Heart left ventricle (tissue), 16 donors: ENCODE results near the gene RAD51B. TPM values are rescaled to one million over a fixed set of nuclear protein-coding genes. Genes with fewer than 3 reads are reported as not detected.
A peak's percentile ranks its signal among the peaks of the same experiment; 100 is the strongest.

ENCODE experiments used
- ATAC-seq, 4 donors: fragments of 200-7000 bp; cut with Tn5 transposase; one replicate each; pipeline ENCODE4 v1.9.1; 2020 to 2022; ENCODE audit warnings: moderate library complexity in 4 of 4, mild to moderate bottlenecking in 3 of 4, moderate number of reproducible peaks in 1 of 4
- DNase-seq, 5 donors: peaks; one replicate each; pipeline ENCODE4 v3.0.0-alpha.2; 2020
- H3K27ac ChIP-seq, 12 donors: fragments of 200-600 bp; sonication (generic) in 4 of 12; one replicate each; pipeline versions ENCODE4 v1.5.0 to v1.8.0; 2016 to 2022; ENCODE audit warnings: mild to moderate bottlenecking in 2 of 12
- H3K27me3 ChIP-seq, 9 donors: fragments of 200-600 bp; sonication (generic) in 2 of 9; one replicate each; pipeline versions ENCODE4 v1.5.1 to v1.8.0; 2016 to 2022; ENCODE audit warnings: mild to moderate bottlenecking in 3 of 9
- H3K36me3 ChIP-seq, 9 donors: fragments of 200-600 bp; sonication (generic) in 2 of 9; one replicate each; pipeline versions ENCODE4 v1.5.0 to v1.8.0; 2018 to 2022; ENCODE audit warnings: mild to moderate bottlenecking in 2 of 9
- H3K4me1 ChIP-seq, 12 donors: fragments of 200-600 bp; sonication (generic) in 4 of 12; one replicate each; pipeline versions ENCODE4 v1.5.0 to v1.8.0; 2016 to 2022; ENCODE audit warnings: mild to moderate bottlenecking in 3 of 12
- H3K4me3 ChIP-seq, 12 donors: fragments of 200-600 bp; sonication (generic) in 4 of 12; one replicate each; pipeline versions ENCODE4 v1.5.0 to v1.8.0; 2017 to 2022; ENCODE audit warnings: mild to moderate bottlenecking in 9 of 12, moderate library complexity in 4 of 12
- H3K9me3 ChIP-seq, 12 donors: fragments of 200-600 bp; sonication (generic) in 4 of 12; one replicate each; pipeline versions ENCODE4 v1.5.0 to v1.8.0; 2016 to 2022; ENCODE audit warnings: mild to moderate bottlenecking in 1 of 12
- CTCF ChIP-seq, 12 donors: fragments of 200-600 bp; sonication (generic) in 4 of 12; IDR thresholded peaks; one replicate each; pipeline versions ENCODE4 v1.5.0 to v1.8.0; 2018 to 2022; ENCODE audit warnings: antibody characterized with exemption in 12 of 12, mild to moderate bottlenecking in 5 of 12
- POLR2A ChIP-seq, 2 donors: fragments of 450-650 bp; IDR thresholded peaks; one replicate each; pipeline ENCODE4 v1.6.1; 2017; ENCODE audit warnings: antibody characterized with exemption in 2 of 2, mild to moderate bottlenecking in 2 of 2, moderate library complexity in 2 of 2
- WGBS, 4 donors: extraction: QIAGEN DNeasy Blood & Tissue Kit in 2 of 4; methylation state at CpG; one replicate each; pipeline versions ENCODE4 v1.1.5 to v1.1.7; 2013 to 2018; 5-methylcytosine and 5-hydroxymethylcytosine counted together
- intact Hi-C, 10 donors: fragments of 100-400 bp; cut with DNase I; formaldehyde crosslinking; loops; one replicate each; pipeline versions ENCODE4 v1.11.1 to v1.14.2; 2022
- polyA plus RNA-seq, 2 donors: library from polyadenylated mRNA; stranded (reverse); fragments of 200-250 nt; gene quantifications; one replicate each; pipeline ENCODE4 v1.2.3, GENCODE V29; 2013
- total RNA-seq, 9 donors: library from RNA; depleted of rRNA in 2 of 9; stranded (reverse); fragments of >200 nt in 2 of 9; fragmentation: NEBNext Ultra II Directional in 3 of 9; extraction: Animal tissue kit (Norgen Biotek cat#: 25700) in 3 of 9; gene quantifications; one replicate each; pipeline versions ENCODE4 v1.1.0 to v1.2.4, GENCODE V29; 2016 to 2023
- donor health status: ischemic (EF 13 %, LVEDD 7.1; RV severe dilation, severe dysfunction).
- donor health status: healthy with polysubstance abuse.
- donor health status: DM: no; HTN: yes; CAD: no.
- donor health status: DM: no; HTN: no; CAD: no.
- donor health status: ischemic (EF 25% LVEDD 6.9; RV normal size, moderate dysfunction).
- donor health status: ischemic (EF 25% LVEDD 5.7; RV mildly dilated, moderate dysfunction).
- donor health status: healthy.
- donor health status: DM: yes; HTN: yes; CAD: no.
- donor health status: ischemic (EF 35%, LVEDD 5.7; RV mildly dilated, moderate dysfunction).
- donor health status: nonischemic (EF 11% LVEDD 7.7; RV severe dilation, severe dysfunction).
- donor health status: DM: yes; HTN: yes; CAD: no.
- donor health status: PGD.
- donor health status: ischemic (EF 29% LVEDD 5.4; RV normal size, mild dysfunction).
- donor health status: nonischemic (EF 23%, LVEDD 6.1; RV moderate dilation, normal function).

Gene RAD51B
- total and polyA plus RNA-seq, 11 donors, result 1.3 to 11.3 (median 3.2) TPM

GRCh38 chr14:68308726-68309520 is 489.3 kb downstream of the RAD51B start:
- Histone ChIP-seq H3K36me3 (no peaks in the 10 kb centered on the region), H3K27me3 (no peaks in the 10 kb centered on the region), H3K27ac (peak overlapping the region in 6 of 12 donors; percentile 3 to 74 (median 48)), H3K4me1 (peaks cover 0 to 33% (median 9%) of the 10 kb centered on the region in 12 donors), H3K9me3 (no peaks in the 10 kb centered on the region), H3K4me3 (no peak overlapping the region)
- TF ChIP-seq CTCF (IDR thresholded peaks at IDR 0.05) (no peak), POLR2A (IDR thresholded peaks at IDR 0.05) (no peak)
- intact Hi-C loops, result loop anchor here in 1 of 10 donors (10.0 kb wide), 1 partner anchor 54 kb away; no protein-coding TSS in a partner anchor
- DNase-seq (no peak), ATAC-seq (peak in 1 of 4 donors; percentile 26)
- 75 to 84% (median 80%) methylated on average over 6 of the region's 6 CpGs for WGBS, 4 donors

GRCh38 chr14:68309616-68310015 is 490.0 kb downstream of the RAD51B start:
- Histone ChIP-seq H3K9me3 (no peaks in the 10 kb centered on the region), H3K27me3 (no peaks in the 10 kb centered on the region), H3K27ac (peak overlapping the region in 4 of 12 donors; percentile 45 to 74 (median 54)), H3K36me3 (no peaks in the 10 kb centered on the region), H3K4me3 (no peak overlapping the region), H3K4me1 (peaks cover 0 to 33% (median 7%) of the 10 kb centered on the region in 12 donors)
- no peak for TF ChIP-seq POLR2A (IDR thresholded peaks at IDR 0.05)
- no peak for TF ChIP-seq CTCF (IDR thresholded peaks at IDR 0.05)
- peak in 2 of 4 donors; percentile 23 to 60 for ATAC-seq
- 57 to 76% (median 65%) methylated on average over 2 of the region's 2 CpGs for WGBS, 4 donors
- intact Hi-C loops, result loop anchor here in 2 of 10 donors (5.0 to 10.0 kb wide), 2 partner anchors 42 to 55 kb away; no protein-coding TSS in a partner anchor
- peak in 4 of 5 donors; percentile 30 to 37 (median 34) for DNase-seq

DNA sequence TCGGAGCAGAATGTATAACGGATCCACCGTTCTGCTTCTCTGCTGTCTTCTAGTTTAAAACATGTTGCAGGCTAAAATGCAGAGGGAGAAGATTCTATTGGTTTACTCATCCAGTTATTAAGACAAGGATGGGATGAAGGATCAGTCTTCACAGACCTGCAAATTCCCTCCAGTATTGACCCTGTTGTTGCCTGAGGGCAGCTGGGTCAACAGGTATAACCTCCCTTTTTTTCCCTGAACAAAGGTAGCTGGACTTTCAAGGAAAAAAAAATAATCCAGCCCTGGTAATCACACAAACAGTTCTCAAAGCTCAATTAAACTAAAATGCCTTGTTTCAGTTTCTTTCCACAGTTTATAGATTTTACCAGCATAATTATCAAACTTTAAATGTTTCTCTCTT is 492.7 kb downstream of the RAD51B start:
- Histone ChIP-seq H3K9me3 (no peaks in the 10 kb centered on the region), H3K4me3 (no peak overlapping the region), H3K4me1 (peaks cover 0 to 30% (median 6%) of the 10 kb centered on the region in 12 donors), H3K36me3 (no peaks in the 10 kb centered on the region), H3K27me3 (no peaks in the 10 kb centered on the region), H3K27ac (no peak overlapping the region)
- DNase-seq (no peak), ATAC-seq (no peak)
- 94 to 98% (median 96%) methylated on average over 3 of the region's 3 CpGs for WGBS, 4 donors
- no peak for TF ChIP-seq POLR2A (IDR thresholded peaks at IDR 0.05)
- intact Hi-C loops, result loop anchor here in 1 of 10 donors (5.0 kb wide), 1 partner anchor 45 kb away; no protein-coding TSS in a partner anchor

DNA sequence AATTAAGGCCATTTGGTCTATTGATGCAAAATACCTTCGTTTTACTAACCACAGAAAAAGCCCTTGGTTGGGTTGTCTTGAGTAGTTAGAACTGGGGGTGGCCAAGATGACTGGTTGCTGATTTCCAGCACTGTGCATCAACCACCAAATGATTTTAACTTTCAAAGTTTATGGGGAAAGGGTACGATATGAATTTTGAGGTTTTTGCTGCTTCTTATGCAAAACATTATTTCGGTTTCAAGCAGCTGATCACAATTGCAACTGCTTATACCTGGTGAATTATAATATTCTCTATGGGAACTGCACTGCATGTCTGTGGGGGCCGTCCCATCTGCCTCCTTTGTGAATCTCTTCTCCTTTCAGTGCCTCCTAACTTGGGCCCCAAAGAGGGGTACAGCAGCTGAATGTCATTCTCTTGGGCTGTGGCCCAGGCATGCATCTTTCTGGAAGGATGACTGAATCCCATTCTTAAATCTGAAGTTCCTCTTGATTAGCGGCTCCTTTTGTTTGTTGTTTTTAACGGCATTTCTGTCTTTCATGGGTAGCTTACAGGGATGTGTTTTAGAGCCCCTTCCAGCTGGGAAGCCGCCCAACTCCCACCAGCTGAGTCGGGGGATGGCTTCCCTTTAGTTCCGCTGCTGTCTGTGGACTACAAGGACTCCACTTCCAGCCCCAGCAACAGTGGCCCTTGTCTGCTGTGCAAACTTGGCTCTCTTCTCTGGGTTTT is 493.5 kb downstream of the RAD51B start:
- no peak for ATAC-seq
- Histone ChIP-seq H3K4me3 (no peak overlapping the region), H3K27me3 (no peaks in the 10 kb centered on the region), H3K9me3 (no peaks in the 10 kb centered on the region), H3K36me3 (no peaks in the 10 kb centered on the region), H3K27ac (no peak overlapping the region), H3K4me1 (peaks cover 0 to 23% (median 1%) of the 10 kb centered on the region in 12 donors)
- intact Hi-C loops, result loop anchor here in 1 of 10 donors (5.0 kb wide), 1 partner anchor 46 kb away; no protein-coding TSS in a partner anchor
- no peak for DNase-seq
- 87 to 91% (median 90%) methylated on average over 9 of the region's 9 CpGs for WGBS, 4 donors
- TF ChIP-seq CTCF (IDR thresholded peaks at IDR 0.05), result no peak
- no peak for TF ChIP-seq POLR2A (IDR thresholded peaks at IDR 0.05)
